Neuron (in vitro differentiated cells): ENCODE data around the gene EPO.
"Not testable (repeated sequence)": the region's sequence is repeated elsewhere in the genome, so short reads cannot be mapped to it uniquely, and the experiment has no call there.

Experiments
- H2AFZ ChIP-seq: one replicate; pipeline ENCODE4 v1.6.1; 2013; ENCODE audit warnings: low read depth, mild to moderate bottlenecking, inconsistent platforms, low read length, moderate library complexity
- H3K27me3 ChIP-seq: one replicate; pipeline ENCODE4 v1.6.1; 2013; ENCODE audit warnings: low read length; ENCODE audit not compliant: insufficient read depth
- H3K36me3 ChIP-seq: one replicate; pipeline ENCODE4 v1.6.1; 2013; ENCODE audit warnings: low read length; ENCODE audit not compliant: insufficient read depth
- H3K4me1 ChIP-seq: one replicate; pipeline ENCODE4 v1.6.1; 2013; ENCODE audit warnings: low read length; ENCODE audit not compliant: insufficient read depth
- H3K4me3 ChIP-seq: 2 replicates; pipeline ENCODE4 v1.5.1; 2013; ENCODE audit warnings: mild to moderate bottlenecking, low read length, moderate library complexity
- H3K9me3 ChIP-seq: one replicate; pipeline ENCODE4 v1.6.1; 2013; ENCODE audit warnings: low read length

The EPO gene

GRCh38 chr7:100705320-100705752 lies 14.9 kb upstream of the EPO start:
- H3K4me1 ChIP-seq, result peaks cover 16% of the 10 kb centered on the region

GRCh38 chr7:100705753-100706671 lies 14.3 kb upstream of the EPO start, which contains the start of gene POP7:
Gene POP7 (plus strand): TSS chr7:100706121. CDS start chr7:100706831, 710 bp downstream.
- peaks cover 16% of the 10 kb centered on the region for H3K4me1 ChIP-seq
- H3K9me3 ChIP-seq, result no peaks in the 10 kb centered on the region

More at GRCh38 chr7:100705320-100705752, 14.9 kb upstream of the EPO start:
- H2AFZ ChIP-seq, result peak overlapping the region; percentile 88
- peak overlapping the region; percentile 94 for H3K4me3 ChIP-seq
- H3K27me3 ChIP-seq, result no peaks in the 10 kb centered on the region
- H3K9me3 ChIP-seq, result no peaks in the 10 kb centered on the region
- H3K36me3 ChIP-seq, result peaks cover 16% of the 10 kb centered on the region

GRCh38 chr7:100706672-100707311 lies 13.5 kb upstream of the EPO start:
- Histone ChIP-seq H3K9me3 (no peaks in the 10 kb centered on the region), H3K4me3 (peak overlapping the region; percentile 94), H2AFZ (no peak overlapping the region), H3K27me3 (no peaks in the 10 kb centered on the region), H3K4me1 (peaks cover 16% of the 10 kb centered on the region), H3K36me3 (peaks cover 16% of the 10 kb centered on the region)

More at GRCh38 chr7:100705753-100706671, 14.3 kb upstream of the EPO start, which contains the start of gene POP7:
- Histone ChIP-seq H3K27me3 (no peaks in the 10 kb centered on the region), H3K4me3 (peak within 1 kb of the TSS; percentile 94), H2AFZ (peak within 1 kb of the TSS; percentile 88), H3K36me3 (peaks cover 16% of the 10 kb centered on the region)

GRCh38 chr7:100708395-100708794 lies 11.9 kb upstream of the EPO start:
- H3K9me3 ChIP-seq, result no peaks in the 10 kb centered on the region
- no peaks in the 10 kb centered on the region for H3K27me3 ChIP-seq
- H3K4me3 ChIP-seq, result no peak overlapping the region
- H3K4me1 ChIP-seq, result peaks cover 16% of the 10 kb centered on the region
- no peak overlapping the region for H2AFZ ChIP-seq
- peaks cover 16% of the 10 kb centered on the region for H3K36me3 ChIP-seq

GRCh38 chr7:100710452-100710851 lies 9.8 kb upstream of the EPO start:
- H3K27me3 ChIP-seq, result no peaks in the 10 kb centered on the region
- no peak overlapping the region for H3K4me3 ChIP-seq
- no peak overlapping the region for H2AFZ ChIP-seq
- no peaks in the 10 kb centered on the region for H3K9me3 ChIP-seq
- H3K4me1 ChIP-seq, result peaks cover 11% of the 10 kb centered on the region
- peaks cover 16% of the 10 kb centered on the region for H3K36me3 ChIP-seq

GRCh38 chr7:100711369-100711768 lies 8.9 kb upstream of the EPO start:
- H3K9me3 ChIP-seq, result no peaks in the 10 kb centered on the region
- H3K4me3 ChIP-seq, result no peak overlapping the region
- H2AFZ ChIP-seq, result no peak overlapping the region
- H3K4me1 ChIP-seq, result peaks cover 11% of the 10 kb centered on the region
- no peaks in the 10 kb centered on the region for H3K27me3 ChIP-seq
- H3K36me3 ChIP-seq, result peaks cover 16% of the 10 kb centered on the region

- no peak overlapping the region for H2AFZ ChIP-seq
- no peaks in the 10 kb centered on the region for H3K36me3 ChIP-seq
These were observed 5.5 kb upstream of the EPO start for GRCh38 chr7:100714725-100715124.

GRCh38 chr7:100717073-100717472 lies 3.2 kb upstream of the EPO start:
- not testable (repeated sequence) for H3K4me1 ChIP-seq, H3K4me3 ChIP-seq, H3K36me3 ChIP-seq, H2AFZ ChIP-seq, H3K9me3 ChIP-seq
- H3K27me3 ChIP-seq, result peaks cover 26% of the 10 kb centered on the region

More at GRCh38 chr7:100714725-100715124, 5.5 kb upstream of the EPO start:
- Histone ChIP-seq H3K4me1 (no peaks in the 10 kb centered on the region), H3K4me3 (no peak overlapping the region), H3K27me3 (peaks cover 5% of the 10 kb centered on the region), H3K9me3 (no peaks in the 10 kb centered on the region)

GRCh38 chr7:100719523-100720278 lies 567 bp upstream of the EPO start:
- no peak overlapping the region for H3K4me3 ChIP-seq
- no peak overlapping the region for H2AFZ ChIP-seq
- peaks cover 43% of the 10 kb centered on the region for H3K27me3 ChIP-seq
- no peaks in the 10 kb centered on the region for H3K9me3 ChIP-seq
- no peaks in the 10 kb centered on the region for H3K36me3 ChIP-seq
- H3K4me1 ChIP-seq, result no peaks in the 10 kb centered on the region

GRCh38 chr7:100720671-100721504 lies 620 bp downstream of the EPO start:
- no peak overlapping the region for H2AFZ ChIP-seq
- H3K9me3 ChIP-seq, result no peaks in the 10 kb centered on the region
- H3K36me3 ChIP-seq, result no peaks in the 10 kb centered on the region
- no peak overlapping the region for H3K4me3 ChIP-seq
- peaks cover 43% of the 10 kb centered on the region for H3K27me3 ChIP-seq
- no peaks in the 10 kb centered on the region for H3K4me1 ChIP-seq

GRCh38 chr7:100721505-100721812 lies 1.2 kb downstream of the EPO start:
- H3K27me3 ChIP-seq, result peaks cover 43% of the 10 kb centered on the region
- H2AFZ ChIP-seq, result no peak overlapping the region
- no peaks in the 10 kb centered on the region for H3K4me1 ChIP-seq
- H3K4me3 ChIP-seq, result no peak overlapping the region
- no peaks in the 10 kb centered on the region for H3K36me3 ChIP-seq
- H3K9me3 ChIP-seq, result no peaks in the 10 kb centered on the region

GRCh38 chr7:100722480-100723212 lies 2.4 kb downstream of the EPO start:
- Histone ChIP-seq H3K36me3 (no peaks in the 10 kb centered on the region), H3K27me3 (peaks cover 47% of the 10 kb centered on the region), H3K9me3 (no peaks in the 10 kb centered on the region), H2AFZ (no peak overlapping the region), H3K4me1 (no peaks in the 10 kb centered on the region), H3K4me3 (no peak overlapping the region)
